T47D (cell line): Measurements from ENCODE around the gene CBFA2T2.

Source experiments
- DNase-seq, 2 experiments: peaks; one replicate each; pipeline versions ENCODE4 v3.0.0 to v3.0.0-alpha.2; 2011 to 2012; ENCODE audit warnings: low read depth in 1 of 2, low spot score in 1 of 2
- JUND ChIP-seq: IDR thresholded peaks from 2 replicates; pipeline ENCODE4 v1.6.1; 2012; ENCODE audit warnings: low read depth
- in situ Hi-C: cut with HindIII; loops from 2 replicates; pipeline ENCODE4 v1.10.0; 2016; ENCODE audit warnings: low sequenced_read_pairs, low pct_unique_long_range_greater_than_20kb

Gene CBFA2T2

GRCh38 chr20:33600414-33600813 is 110.5 kb downstream of the CBFA2T2 start:
- in situ Hi-C loops, result no loop called here
- DNase-seq, result no peak
- no peak for TF ChIP-seq JUND

GRCh38 chr20:33600981-33601380 is 111.1 kb downstream of the CBFA2T2 start:
- no peak for TF ChIP-seq JUND
- DNase-seq, result no peak
- in situ Hi-C loops, result no loop called here

GRCh38 chr20:33601861-33602260 is 112.0 kb downstream of the CBFA2T2 start:
- no peak for TF ChIP-seq JUND
- in situ Hi-C loops, result no loop called here
- DNase-seq, result no peak

GRCh38 chr20:33602826-33603590 is 113.1 kb downstream of the CBFA2T2 start:
- TF ChIP-seq JUND, result no peak
- no peak for DNase-seq

DNA sequence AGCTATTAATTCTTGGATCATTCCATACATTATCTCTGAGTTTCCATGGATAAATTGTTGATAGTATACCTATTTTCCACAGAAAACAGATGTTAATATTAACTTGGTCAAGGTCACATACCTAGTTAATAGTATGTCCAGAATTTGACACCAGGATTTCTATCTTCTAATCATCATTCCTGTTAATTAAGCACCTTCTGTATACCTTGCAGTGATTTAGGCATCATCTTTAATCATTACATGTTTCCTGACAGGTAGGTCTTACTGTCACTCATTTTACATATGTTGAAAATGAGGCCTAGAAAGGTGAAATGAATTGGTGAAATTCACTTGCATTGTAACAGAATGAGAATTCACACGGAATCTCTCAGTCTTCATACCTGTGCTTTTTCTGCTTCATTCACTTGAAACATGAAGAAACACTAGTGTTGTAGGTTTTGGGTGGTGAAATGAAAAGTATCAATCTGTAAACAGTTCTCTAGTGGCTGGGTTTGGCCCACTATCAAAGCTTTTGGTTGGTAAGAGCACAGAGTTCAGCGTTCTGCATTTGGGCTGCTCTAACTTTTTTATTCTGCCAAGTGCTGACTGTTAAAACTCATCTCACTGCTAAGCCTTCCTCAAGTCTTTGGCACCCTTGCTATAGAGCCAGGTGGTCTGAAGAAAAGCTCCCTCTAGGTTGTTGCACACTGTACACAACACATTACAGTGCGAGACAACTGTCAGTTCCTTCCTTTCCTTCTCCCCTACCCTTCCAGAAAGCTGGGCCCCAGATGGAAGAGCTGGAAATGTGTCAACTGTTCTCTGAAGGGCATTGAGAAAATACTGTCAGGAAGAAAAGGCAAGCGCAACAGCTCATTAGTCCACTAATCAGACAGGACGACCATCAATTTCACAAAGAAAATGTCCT is 114.4 kb downstream of the CBFA2T2 start:
- TF ChIP-seq JUND, result no peak
- DNase-seq, result no peak
- in situ Hi-C loops, result no loop called here

More at GRCh38 chr20:33602826-33603590, 113.1 kb downstream of the CBFA2T2 start:
- in situ Hi-C loops, result no loop called here

DNA sequence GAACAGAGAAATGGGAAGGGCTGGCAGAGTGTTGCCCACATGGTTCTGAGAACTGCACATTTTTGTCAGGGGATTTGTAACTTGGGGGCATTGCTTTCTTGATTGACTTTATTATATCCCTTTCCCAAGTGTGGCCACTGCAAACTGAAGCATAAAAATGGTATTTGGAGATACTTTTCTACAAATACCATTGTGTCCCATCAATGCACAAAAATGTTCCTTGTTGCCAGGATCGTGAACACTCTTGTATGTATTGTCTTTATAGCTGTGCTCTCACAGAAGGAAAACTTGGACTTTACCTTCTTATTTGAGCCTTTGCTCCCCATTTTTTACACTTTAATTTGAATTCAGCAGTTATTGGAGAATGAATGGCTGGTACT is 115.1 kb downstream of the CBFA2T2 start:
- in situ Hi-C loops, result no loop called here
- no peak for DNase-seq
- TF ChIP-seq JUND, result no peak

DNA sequence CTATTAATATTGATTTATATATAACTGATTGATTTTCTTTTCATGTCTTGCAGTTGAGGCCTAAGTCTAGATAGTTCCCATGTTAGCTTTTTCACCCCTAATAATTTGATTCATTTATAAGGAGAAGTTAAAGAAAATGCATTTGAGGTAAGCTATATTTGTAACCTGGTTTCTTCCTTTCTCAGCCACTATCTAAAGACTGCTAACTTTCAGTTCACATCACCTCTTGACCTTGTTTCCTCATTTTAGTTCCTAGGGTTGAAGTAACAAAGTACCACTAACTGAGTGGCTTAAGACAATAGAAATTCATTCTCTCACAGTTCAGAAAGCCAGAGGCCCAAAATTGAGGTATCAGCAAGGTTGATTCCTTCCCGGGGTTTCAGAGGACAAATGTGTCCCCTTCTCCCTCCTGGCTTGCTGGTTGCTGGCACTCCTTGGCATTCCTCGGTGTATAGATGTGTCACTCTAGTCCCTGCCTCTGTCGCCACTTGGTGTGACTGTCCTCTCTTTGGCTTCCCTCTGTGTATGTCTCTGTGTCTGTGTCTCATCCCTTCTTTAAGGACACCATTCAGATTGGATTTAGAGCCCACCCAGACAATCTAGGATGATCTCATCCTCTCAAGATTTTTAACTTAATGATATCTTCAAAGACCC is 116.3 kb downstream of the CBFA2T2 start:
- no peak for TF ChIP-seq JUND
- in situ Hi-C loops, result no loop called here
- DNase-seq, result no peak

- in situ Hi-C loops, result no loop called here
Measured at GRCh38 chr20:33609504-33609903, 119.6 kb downstream of the CBFA2T2 start.

GRCh38 chr20:33611106-33611505 is 121.2 kb downstream of the CBFA2T2 start:
- TF ChIP-seq JUND, result no peak
- in situ Hi-C loops, result no loop called here
- no peak for DNase-seq

More at GRCh38 chr20:33609504-33609903, 119.6 kb downstream of the CBFA2T2 start:
- no peak for DNase-seq
- TF ChIP-seq JUND, result no peak

- no peak for TF ChIP-seq JUND
- DNase-seq, result no peak
- in situ Hi-C loops, result no loop called here
Measured at GRCh38 chr20:33612001-33612400, 122.1 kb downstream of the CBFA2T2 start.

DNA sequence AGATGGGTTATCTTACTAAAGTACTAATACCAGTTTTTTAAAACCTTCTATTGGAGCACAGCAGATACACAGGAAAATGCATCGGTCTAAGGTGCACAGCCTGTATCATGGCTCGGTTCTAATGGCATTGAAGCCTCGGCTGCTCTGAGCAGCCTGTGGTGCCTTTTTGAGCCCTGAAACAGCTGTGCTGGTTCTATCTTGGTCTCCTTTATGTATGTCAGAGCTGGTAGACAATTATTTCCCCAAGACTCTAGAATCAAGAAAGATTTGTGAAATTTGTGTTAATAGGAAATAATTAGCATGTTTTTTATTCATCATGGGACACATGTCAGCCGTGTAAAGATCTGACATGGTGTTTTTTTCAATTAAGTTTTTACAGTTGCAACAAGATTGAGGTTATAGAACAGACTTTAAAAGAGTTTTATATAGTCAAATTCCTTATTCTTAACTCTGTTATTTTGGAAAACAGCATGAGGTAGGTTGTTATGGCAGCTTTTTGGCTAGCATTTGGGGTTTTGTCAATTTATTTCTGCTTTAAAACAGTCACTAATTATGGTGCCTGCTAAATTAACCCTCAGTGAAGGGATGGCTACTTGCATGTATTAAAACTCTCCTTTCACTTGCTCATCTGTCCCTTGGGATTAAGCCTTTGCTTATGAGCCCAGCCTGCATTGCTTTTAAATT is 132.0 kb downstream of the CBFA2T2 start:
- no peak for DNase-seq
- no peak for TF ChIP-seq JUND
- in situ Hi-C loops, result no loop called here

GRCh38 chr20:33622705-33623365 is 132.9 kb downstream of the CBFA2T2 start:
- in situ Hi-C loops, result no loop called here
- DNase-seq, result no peak
- no peak for TF ChIP-seq JUND
